ENCODE measurements around the gene CREB5. TPM values are rescaled to one million over a fixed set of nuclear protein-coding genes. Genes with fewer than 3 reads are reported as not detected.

CREB5 gene
- total RNA-seq, 1 donor from 2014 or later: 4.5 TPM

DNA sequence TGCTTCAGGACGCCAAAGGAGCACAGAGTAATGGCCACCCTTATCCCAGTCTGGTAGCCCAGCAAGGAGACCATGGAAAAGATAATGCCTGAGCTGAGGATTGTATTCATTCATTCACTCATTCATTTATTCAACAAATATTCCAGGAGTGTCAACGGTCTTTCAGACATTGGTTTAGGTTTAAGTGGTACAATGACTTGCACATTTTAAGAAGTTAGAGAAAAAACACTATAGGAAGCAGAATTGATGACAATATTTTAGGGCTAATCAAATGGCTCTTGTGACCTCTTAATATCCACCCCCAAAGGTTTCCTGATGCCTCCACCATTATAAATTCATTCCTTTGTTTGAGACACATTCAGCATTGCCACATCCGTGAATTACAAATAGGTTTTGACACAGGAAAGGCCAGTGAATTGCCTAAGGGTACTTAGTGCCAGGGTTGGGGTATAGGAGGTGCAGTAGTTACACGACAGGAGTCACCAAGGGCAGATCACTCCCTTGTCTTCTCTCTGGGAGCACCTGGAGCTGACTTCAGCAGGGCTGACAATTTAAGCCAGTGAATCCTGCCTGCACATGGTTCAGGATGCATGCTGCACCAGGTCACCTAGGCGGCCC lies 269.5 kb downstream of the CREB5 start:
- intact Hi-C loops (cut with micrococcal nuclease): no loop called here

DNA sequence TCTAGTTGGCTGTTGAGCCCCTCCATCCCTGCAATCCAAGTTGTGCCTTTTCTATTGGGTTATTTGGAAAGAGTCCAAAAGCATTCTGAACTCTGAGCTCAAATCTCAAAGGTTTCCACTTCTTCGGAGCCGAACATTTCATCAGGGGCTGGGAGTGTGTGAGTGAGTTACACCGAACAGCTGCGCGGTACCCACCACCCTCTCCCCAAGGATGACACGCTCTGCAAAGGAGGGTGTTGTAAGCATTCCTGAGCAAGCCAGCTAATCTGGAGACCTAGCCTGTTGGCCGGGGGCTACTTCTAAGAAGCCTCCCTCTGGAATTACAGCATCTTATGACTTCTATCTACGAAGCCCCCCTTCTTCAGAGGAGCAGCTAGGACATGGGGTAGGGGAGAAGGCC lies 270.5 kb downstream of the CREB5 start:
- intact Hi-C loops (cut with micrococcal nuclease): no loop called here
- ATAC-seq (peak; percentile 4), DNase-seq (peak; percentile 47)

More for the DNA sequence above, 269.5 kb downstream of the CREB5 start:
- ATAC-seq (no peak), DNase-seq (no peak)

DNA sequence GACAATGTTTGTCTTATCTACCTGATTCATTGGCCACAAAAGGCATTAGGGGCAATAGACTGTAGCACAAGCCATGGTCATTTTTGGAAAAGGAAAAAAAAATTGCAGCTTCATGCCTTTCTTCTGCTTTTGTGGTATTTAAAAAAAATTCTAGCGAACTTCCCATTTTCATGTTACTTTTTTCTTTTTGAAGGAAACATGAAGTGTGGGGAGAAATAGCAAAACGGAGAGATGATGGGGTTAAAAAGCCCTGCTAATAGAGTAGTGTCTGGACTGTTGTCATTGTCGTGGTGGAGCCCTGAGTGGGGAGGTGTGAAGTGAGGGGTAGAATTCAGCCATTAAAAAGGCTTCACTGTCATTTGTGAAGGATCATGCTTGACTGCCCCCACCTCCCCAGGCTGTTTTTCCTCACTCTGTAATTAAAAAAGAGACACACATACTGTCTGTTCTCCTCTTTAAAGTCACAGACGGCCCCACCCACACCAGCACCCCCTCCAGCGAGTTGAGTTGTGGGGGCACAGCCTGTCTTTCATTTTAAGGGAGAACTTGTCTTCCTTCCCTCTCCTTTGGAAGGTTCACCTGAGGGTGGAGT lies 272.4 kb downstream of the CREB5 start:
- intact Hi-C loops (cut with micrococcal nuclease): no loop called here
- DNase-seq (no peak), ATAC-seq (no peak)

DNA sequence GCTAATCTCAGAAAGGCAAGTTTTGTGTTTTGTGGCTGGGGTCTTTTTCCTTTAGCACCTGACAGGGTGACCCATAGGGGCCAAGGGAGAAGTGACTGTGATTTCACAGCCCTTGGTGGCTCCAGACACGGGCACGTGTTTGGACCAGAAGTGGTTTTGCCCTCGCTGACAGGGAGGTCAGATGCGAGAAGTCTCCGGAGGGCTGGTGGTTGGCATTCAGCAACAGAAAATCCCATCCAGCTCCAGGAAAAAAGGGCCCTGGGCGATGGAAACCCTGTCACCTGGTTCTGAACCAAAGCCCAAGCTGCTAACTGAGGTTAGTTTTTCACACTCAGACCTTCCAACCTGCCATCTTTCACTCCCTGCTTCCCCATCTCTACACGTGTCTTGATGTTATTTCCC lies 272.9 kb downstream of the CREB5 start:
- peak; percentile 5 for ATAC-seq
- intact Hi-C loops (cut with micrococcal nuclease): no loop called here
- DNase-seq: peak; percentile 41

DNA sequence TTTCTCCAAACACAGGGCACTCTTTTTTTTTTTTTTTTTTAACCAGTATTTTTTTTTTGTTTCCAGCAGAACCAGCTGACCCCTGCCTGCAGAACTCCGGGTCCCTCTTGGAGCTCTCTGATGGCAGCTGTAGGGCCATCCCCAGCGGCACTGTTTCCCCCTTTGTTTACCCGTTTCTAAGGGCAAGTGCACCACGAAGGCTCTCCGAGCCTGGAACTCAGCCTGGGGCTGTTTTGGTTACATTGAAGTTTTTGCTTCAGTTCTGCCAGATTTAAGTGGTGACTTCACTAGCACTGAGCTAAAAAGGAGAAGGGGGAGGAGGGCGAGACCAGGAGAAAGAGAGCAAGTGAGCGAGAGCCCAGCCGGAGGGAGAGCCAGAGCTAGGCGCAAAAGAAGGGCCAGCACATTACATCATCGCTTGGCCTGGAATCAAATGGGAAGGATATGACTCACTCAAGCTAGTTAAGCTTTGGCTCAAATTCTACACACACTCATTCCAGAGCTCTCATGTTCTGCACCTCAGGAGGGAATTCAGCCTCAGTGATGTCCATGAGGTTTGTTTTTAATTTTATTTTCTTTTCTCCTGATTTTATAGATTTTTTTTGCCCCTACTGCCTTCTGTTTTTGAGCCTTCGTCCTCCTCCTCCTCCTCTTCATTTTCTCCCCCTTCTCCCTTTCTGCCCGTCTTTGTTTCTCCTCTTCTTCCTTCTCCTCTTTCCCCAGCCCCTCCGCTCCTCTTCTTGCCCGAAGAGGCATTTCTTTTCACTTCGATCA lies 273.5 kb downstream of the CREB5 start:
- ATAC-seq: peak; percentile 88
- intact Hi-C loops (cut with micrococcal nuclease): no loop called here

DNA sequence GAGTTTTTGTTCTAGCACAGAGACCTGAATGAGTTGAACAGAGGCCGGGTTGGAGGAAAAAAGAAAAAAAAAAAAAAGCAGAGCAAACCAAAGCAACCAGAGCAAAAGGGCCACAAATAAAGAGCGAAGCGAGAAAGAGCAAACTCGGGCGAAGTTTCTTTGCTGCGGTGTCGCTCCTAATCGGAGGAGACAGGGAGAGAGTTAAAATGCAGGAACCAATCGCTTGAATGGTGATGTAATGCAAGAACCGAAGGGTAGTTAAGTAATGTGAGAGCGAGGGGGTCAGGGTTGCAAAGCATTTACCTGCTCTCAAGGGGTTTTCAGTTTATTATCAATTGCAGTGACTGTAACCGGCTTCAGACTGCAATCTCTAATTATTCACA lies 274.1 kb downstream of the CREB5 start:
- DNase-seq (no peak), ATAC-seq (peak; percentile 47)
- intact Hi-C loops (cut with micrococcal nuclease): no loop called here

More for the DNA sequence above, 273.5 kb downstream of the CREB5 start:
- peak; percentile 87 for DNase-seq

DNA sequence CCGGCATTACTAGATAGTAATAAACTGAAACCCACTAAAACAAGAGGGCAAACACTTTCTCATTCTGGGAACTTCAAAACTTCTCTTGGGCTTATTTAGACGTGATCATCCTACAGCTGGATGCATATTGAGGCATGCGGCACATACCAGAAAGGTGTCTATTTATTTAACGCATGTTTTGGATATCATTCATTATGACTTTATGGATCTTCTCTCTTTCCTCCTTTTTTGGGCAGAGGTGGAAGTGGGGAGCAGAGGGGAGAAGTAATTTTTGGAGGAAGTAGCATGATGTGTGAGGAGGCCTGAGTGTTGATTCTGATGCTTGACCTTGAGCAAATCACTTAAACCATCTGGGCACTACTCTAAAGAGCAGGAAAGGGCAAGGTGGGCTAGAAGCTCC lies 275.2 kb downstream of the CREB5 start:
- ATAC-seq: no peak
- intact Hi-C loops (cut with micrococcal nuclease): no loop called here

DNA sequence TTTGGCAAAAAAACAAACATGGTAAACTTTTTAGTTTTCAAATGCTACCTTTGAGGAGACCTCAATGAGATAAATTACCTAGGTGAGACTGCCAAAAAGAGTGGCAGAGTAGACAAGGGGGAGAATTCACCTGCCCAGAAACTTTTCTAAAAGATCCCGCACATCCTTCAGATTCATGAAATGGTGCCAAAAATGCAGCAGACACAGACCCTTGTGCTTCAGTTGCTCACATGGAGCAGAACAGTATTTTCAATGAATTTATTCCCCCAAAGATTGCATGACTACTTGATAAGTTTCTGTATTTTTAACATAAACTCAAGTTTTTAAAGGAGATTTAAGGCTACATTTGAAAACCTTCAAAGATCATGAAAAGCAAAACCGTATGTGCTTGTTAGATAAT lies 275.9 kb downstream of the CREB5 start:
- no peak for DNase-seq
- no peak for ATAC-seq
- intact Hi-C loops (cut with micrococcal nuclease): no loop called here

More for the DNA sequence above, 275.2 kb downstream of the CREB5 start:
- no peak for DNase-seq

DNA sequence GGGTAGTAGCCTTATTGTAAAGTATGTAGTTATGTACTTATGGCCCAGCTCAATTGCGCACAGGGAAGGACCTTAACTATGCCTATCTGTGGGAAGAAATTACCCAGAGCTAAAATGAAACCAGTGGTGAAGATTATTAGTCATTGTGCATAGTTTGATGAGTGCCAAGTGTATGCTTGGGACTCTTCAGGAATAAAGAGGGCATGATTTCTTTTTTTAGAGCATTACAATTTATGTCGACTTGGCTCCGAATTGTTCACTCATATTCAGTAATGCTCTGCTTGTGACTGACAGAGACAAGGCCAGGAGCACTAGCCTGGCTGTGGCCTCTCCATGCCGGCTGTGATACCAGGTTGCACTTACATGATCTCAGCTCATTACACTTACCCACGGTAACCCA lies 276.3 kb downstream of the CREB5 start:
- intact Hi-C loops (cut with micrococcal nuclease): no loop called here
- ATAC-seq (peak; percentile 58), DNase-seq (peak; percentile 48)

DNA sequence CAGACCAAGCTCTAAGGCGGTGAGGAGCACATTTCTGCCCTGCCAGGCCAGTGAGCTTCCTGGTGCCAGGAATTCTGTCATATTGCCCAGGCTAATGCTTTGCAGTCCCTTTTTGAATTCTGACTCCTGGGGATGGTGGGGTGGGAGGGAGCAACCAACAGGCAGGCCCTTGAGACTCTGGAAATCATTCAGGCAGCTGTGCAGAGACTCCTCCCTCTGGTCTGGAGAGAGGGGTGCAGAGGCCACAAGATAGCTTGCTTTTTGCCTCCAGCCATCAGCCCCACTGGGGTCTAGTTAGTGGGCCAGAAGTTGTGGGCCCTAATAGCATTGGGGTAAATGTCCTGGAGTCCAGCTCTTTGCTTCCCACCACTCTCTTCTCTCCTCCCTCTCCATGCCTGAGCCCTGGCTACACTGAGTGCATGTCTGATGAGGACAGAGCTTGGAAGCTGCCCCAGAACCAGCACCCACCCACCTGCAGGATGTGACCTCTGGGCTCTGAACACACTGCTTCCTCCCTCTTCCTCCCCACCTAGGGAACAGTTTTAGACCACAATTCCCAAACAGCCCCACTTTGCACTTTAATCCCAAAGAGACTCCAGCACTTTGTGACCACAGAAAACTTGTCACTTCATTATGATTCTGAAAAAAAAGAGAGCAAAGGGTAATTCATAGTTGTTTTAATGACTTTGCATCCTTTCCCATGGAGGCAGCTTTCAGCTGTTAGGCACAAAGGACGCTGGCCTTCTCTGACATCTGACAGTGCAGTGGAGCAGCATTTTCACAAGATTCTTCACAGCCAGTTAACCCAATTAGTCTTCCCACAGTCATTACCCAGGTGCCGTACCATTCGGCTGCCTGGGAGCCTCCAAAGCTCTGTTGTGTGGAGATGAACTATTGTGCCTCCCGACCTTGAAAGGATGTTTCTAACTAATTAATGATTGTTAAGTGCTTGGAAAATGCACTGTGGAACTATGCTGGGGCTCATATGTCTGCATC lies 283.3 kb downstream of the CREB5 start:
- intact Hi-C loops (cut with micrococcal nuclease): no loop called here
- ATAC-seq (peak; percentile 82), DNase-seq (peak; percentile 35)

DNA sequence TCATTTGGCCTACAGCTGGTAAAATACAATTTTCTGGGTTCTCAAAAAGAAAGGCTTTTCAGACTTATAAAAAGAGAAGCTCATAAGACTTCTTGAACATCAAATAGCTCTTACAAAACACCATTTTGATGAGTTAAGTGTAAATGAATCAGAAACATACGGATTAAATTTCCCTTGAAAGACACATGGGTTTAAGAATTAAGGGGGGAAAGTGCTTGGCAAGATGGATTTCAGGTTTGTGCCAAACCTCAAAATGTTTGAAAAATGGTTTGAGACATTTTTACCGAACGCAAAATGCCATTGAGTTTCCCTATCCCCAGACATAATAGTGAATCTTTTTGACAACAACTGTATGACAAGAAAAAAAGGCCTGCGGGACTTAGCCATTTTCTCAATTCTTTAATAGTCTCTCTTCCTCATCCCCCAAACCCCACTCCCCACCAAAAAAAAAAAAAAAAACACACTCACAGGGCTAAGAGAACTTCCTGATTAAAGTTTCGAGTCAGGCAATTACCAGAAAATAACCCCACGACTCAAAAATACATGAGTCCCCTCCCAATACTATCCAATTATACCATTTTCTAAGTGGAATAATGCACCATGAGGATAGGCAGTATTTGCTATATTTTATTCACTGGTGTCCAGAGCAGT lies 285.7 kb downstream of the CREB5 start:
- intact Hi-C loops (cut with micrococcal nuclease): no loop called here
- ATAC-seq (no peak), DNase-seq (no peak)

DNA sequence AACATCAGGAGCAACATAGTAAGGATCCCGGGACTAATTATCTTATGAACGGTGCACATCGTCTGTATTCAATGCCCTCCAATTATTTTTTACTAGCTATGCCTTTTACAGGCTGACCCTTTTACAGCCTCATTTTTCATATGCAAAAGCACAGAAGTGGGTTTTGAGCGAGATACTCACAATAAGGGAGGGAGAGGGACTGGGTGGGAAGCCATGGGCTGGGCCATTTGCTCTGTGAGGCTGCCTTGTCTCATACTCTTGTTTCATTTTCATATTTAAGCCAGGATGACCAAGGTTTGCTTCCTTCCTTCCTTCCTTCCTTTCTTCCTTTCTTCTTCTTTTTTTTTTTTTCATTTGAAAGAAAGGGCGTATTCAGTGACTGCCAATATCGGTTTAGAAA lies 286.5 kb downstream of the CREB5 start:
- ATAC-seq (peak; percentile 57), DNase-seq (no peak)
- intact Hi-C loops (cut with micrococcal nuclease): no loop called here

DNA sequence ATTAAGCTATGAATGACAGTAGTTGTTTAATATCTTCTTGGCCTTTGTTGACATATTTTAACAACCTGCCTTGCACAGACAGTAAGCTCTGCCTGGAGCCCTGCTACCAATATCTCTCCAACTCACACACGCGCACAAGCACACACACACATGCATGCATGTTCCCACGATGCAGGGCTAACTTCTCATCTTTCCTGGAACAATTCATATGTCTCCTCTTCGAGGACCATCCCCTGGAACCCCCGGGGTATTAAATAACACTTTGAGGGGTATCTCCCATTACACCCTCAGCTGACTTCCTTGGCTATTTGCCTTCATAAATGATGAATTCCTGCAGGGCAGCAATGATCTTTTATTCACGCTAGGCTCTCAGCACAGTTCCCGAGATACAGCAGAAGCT lies 287.8 kb downstream of the CREB5 start:
- no peak for DNase-seq
- intact Hi-C loops (cut with micrococcal nuclease): no loop called here
- no peak for ATAC-seq

DNA sequence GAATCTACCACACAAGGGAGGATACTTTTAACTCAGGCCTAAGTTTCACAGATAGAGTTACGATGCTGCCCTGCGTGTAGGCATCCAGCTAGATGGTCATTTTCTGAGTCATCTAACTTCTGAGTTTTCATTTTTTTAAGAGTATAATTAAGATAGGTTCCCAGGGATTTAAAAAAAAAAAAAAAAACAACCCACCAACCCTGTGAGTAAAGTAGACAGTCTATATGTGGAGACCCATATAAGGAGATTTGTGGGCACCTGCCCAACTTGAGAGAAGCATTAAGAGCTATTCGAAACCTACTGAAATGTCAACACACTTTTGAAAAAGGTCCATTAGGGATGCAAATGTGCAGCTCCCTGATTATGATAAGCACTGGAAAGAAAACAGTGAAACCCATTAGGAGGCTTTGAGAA lies 288.5 kb downstream of the CREB5 start:
- no peak for ATAC-seq
- intact Hi-C loops (cut with micrococcal nuclease): no loop called here
- DNase-seq: no peak

DNA sequence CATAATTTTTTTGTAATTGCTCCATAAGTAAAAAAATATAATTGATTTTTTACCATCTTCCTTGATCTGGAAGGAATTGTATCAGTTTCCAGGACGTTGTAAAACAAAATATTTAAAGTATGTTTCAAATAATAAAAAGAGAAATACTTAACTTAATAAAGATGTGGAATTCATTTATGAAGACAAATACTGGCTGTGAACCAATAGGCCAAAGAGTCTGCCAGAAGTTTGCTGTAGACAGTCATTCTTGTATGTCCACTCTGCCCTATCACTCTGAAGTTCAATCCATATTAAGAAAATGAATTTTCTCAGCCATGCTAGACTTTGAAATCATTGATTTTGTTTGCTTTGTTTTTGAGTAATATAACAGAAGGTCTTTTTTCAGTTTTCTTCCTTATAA lies 289.4 kb downstream of the CREB5 start:
- intact Hi-C loops (cut with micrococcal nuclease): no loop called here
- ATAC-seq (no peak), DNase-seq (no peak)

DNA sequence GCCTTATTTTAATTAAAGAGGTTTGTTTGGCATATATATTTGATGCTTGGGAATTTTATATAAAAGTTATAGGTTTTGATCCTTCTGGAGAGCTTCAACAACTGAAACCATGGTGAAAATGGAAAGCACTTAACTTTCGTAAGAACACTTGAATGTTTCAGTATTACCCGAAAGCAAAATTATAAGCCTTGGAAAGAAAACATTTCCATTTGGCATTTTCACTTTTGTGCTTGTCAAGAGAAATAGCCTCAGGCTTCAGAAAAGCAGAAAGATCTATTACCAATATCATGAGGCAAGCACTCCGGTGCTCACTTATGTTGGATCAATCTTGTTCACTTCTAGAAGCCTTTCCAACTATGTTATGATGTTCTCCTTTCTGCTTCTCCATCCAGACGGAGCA lies 289.9 kb downstream of the CREB5 start:
- intact Hi-C loops (cut with micrococcal nuclease): no loop called here
- no peak for ATAC-seq
- no peak for DNase-seq

DNA sequence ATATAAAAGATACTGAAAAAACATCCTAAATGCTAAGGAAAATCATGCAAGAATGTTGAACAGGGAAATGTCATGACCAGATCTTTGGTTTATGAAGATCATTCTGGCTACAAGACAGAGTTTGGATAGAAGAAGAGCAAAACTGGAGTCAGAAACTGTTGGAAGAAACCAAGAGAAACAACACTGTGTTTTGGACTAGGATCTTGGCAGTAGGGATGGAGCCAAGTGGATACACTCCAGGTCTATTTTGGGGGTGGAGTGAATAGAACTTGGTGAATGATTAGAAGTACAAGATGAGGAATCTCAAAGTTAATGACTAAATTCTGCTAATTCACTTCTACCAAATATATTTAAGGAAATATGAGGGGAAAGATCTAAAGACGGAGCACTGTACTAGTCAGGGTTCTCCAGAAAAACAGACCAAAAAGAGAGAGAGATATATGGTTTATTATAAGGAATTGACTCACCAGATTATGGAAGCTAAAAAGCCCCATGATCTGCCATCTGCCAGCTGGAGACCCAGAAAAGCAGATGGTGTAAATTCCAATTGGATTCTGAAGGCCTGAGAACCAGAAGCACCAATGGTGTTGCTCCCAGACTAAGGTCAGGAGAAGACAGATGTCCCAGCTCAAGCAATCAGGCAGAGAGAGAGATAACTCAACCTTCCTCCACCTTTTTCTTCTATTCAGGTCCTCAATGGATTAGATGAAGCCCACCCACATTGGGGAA lies 290.9 kb downstream of the CREB5 start:
- ATAC-seq (peak; percentile 57), DNase-seq (no peak)
- intact Hi-C loops (cut with micrococcal nuclease): no loop called here

DNA sequence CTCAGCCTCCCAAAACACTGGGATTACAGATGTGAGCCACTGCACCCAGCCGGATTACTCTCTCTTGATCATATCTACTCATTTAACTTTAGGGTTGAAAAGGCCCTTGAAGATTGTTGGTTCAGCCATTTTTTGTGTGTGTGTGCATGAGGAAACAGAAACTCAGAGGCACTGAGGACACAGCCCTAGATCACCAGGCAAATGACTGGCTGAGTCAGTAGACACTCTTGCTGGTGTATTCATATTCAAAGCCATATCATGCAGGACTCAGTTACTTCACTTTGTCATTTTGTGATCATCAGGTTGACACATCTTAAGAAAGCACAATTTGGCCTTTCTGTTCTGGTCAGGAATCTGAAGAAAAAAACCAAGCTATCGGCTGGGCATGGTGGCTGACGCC lies 292.4 kb downstream of the CREB5 start:
- intact Hi-C loops (cut with micrococcal nuclease): no loop called here
- DNase-seq: no peak
- no peak for ATAC-seq

All from left ventricle myocardium superior (tissue), 1 donor.